MCF 10A (cell line): ENCODE results near the gene INPP1. TPM values are rescaled to one million over a fixed set of nuclear protein-coding genes. Genes with fewer than 3 reads are reported as not detected.

ENCODE experiments used
- BruUV-seq: library from RNA; stranded (reverse); fragments of 400-500 nt; replicated peaks from 2 replicates; lab custom pipeline; 2021; lab: Mats Ljungman, UMichigan
- CTCF ChIA-PET: fragments of 300-600 bp; sonication (Branson Sonifier 250); formaldehyde crosslinking; extraction: SDS; loops from one replicate; lab custom pipeline; 2021; ENCODE audit warnings: antibody characterized with exemption, inconsistent platforms; lab: Yijun Ruan, JAX
- POLR2A ChIA-PET: fragments of 300-600, 350-650 bp; sonication (Branson Sonifier 250); formaldehyde crosslinking; extraction: SDS; loops from one replicate; lab custom pipeline; 2020; ENCODE audit warnings: antibody characterized with exemption, inconsistent platforms; lab: Yijun Ruan, JAX
- DNase-seq: peaks from one replicate; pipeline ENCODE4 v3.0.0-alpha.2; 2018; ENCODE audit not compliant: unreplicated experiment
- H3K27ac Mint-ChIP-seq: one replicate; pipeline ENCODE4 v1.8.0; 2022; ENCODE audit warnings: mild to moderate bottlenecking, low read depth, mixed read lengths; ENCODE audit not compliant: unreplicated experiment
- H3K27me3 Mint-ChIP-seq: one replicate; pipeline ENCODE4 v1.8.0; 2022; ENCODE audit warnings: mixed read lengths; ENCODE audit not compliant: insufficient read depth, unreplicated experiment
- H3K36me3 Mint-ChIP-seq: one replicate; pipeline ENCODE4 v1.8.0; 2022; ENCODE audit warnings: mild to moderate bottlenecking, moderate library complexity, mixed read lengths; ENCODE audit not compliant: insufficient read depth, unreplicated experiment
- H3K4me1 Mint-ChIP-seq: one replicate; pipeline ENCODE4 v1.8.0; 2022; ENCODE audit warnings: mixed read lengths; ENCODE audit not compliant: insufficient read depth, unreplicated experiment
- H3K4me3 Mint-ChIP-seq: one replicate; pipeline ENCODE4 v1.8.0; 2022; ENCODE audit warnings: mild to moderate bottlenecking, moderate library complexity, mixed read lengths; ENCODE audit not compliant: unreplicated experiment
- H3K9me3 Mint-ChIP-seq: one replicate; pipeline ENCODE4 v1.8.0; 2022; ENCODE audit warnings: mixed read lengths; ENCODE audit not compliant: unreplicated experiment
- CTCF ChIP-seq: fragments of 200-600 bp; IDR thresholded peaks from one replicate; pipeline ENCODE4 v1.8.0; 2022; ENCODE audit warnings: antibody characterized with exemption, mild to moderate bottlenecking; ENCODE audit not compliant: unreplicated experiment
- intact Hi-C: fragments of 100-400 bp; cut with micrococcal nuclease; formaldehyde crosslinking; loops from 2 replicates; pipeline ENCODE4 v1.14.1; 2022
- total RNA-seq: library from RNA; stranded (reverse); gene quantifications from 2 replicates; pipeline ENCODE4 v1.2.3, GENCODE V29; 2022

The INPP1 gene
- total RNA-seq, 1 experiment from 2014 or later: 29.2 TPM

GRCh38 chr2:190406805-190407204, 63.4 kb downstream of the INPP1 start:
- DNase-seq: no peak
- no peaks in the 10 kb centered on the region for H3K27me3 Mint-ChIP-seq
- POLR2A ChIA-PET: interaction anchor here (0.6 to 1.3 kb wide), 6 partner anchors 9 to 333 kb away, joined by 3 to 6 read pairs (median 3); no protein-coding TSS in a partner anchor
- no peak overlapping the region for H3K4me3 Mint-ChIP-seq
- no TSS peak for BruUV-seq
- CTCF ChIA-PET: interaction anchor here (0.7 to 1.2 kb wide), 2 partner anchors 254 to 273 kb away, joined by 3 read pairs; no protein-coding TSS in a partner anchor
- no peak for TF ChIP-seq CTCF
- no peaks in the 10 kb centered on the region for H3K36me3 Mint-ChIP-seq
- H3K27ac Mint-ChIP-seq: no peak overlapping the region
- no peaks in the 10 kb centered on the region for H3K9me3 Mint-ChIP-seq
- intact Hi-C loops: loop anchor here (5.0 kb wide), 1 partner anchor 60 kb away; no protein-coding TSS in a partner anchor
- peaks cover 8% of the 10 kb centered on the region for H3K4me1 Mint-ChIP-seq

- Mint-ChIP-seq H3K36me3 (no peaks in the 10 kb centered on the region), H3K9me3 (no peaks in the 10 kb centered on the region), H3K27me3 (no peaks in the 10 kb centered on the region), H3K4me3 (peak overlapping the region; percentile 72), H3K4me1 (peaks cover 8% of the 10 kb centered on the region), H3K27ac (no peak overlapping the region)
- no peak for DNase-seq
- no TSS peak for BruUV-seq
- ChIA-PET POLR2A (interaction anchor here (0.6 to 1.3 kb wide), 8 partner anchors 9 to 333 kb away, joined by 3 to 6 read pairs (median 3); no protein-coding TSS in a partner anchor), CTCF (interaction anchor here (0.7 to 1.2 kb wide), 3 partner anchors 24 to 273 kb away, joined by 3 to 5 read pairs (median 3); no protein-coding TSS in a partner anchor)
- intact Hi-C loops: loop anchor here (5.0 kb wide), 1 partner anchor 60 kb away; no protein-coding TSS in a partner anchor
- no peak for TF ChIP-seq CTCF
These were observed 63.9 kb downstream of the INPP1 start for GRCh38 chr2:190407246-190407661.

GRCh38 chr2:190407662-190408537, 64.5 kb downstream of the INPP1 start, which contains the start of gene MFSD6:
TSS of gene MFSD6 (plus strand) at chr2:190408355. CDS start at chr2:190436030, 27,675 bp downstream.
- ChIA-PET CTCF (interaction anchor here (0.9 to 1.2 kb wide), 2 partner anchors 24 to 272 kb away, joined by 3 to 5 read pairs; no protein-coding TSS in a partner anchor), POLR2A (interaction anchor here (0.6 to 1.4 kb wide), 6 partner anchors 8 to 167 kb away, joined by 3 to 6 read pairs (median 3); no protein-coding TSS in a partner anchor)
- H3K4me3 Mint-ChIP-seq: peak within 1 kb of the TSS; percentile 72
- H3K9me3 Mint-ChIP-seq: no peaks in the 10 kb centered on the region
- peak within 1 kb of the TSS; percentile 13 for H3K27ac Mint-ChIP-seq
- no peaks in the 10 kb centered on the region for H3K27me3 Mint-ChIP-seq
- no peak for TF ChIP-seq CTCF
- intact Hi-C loops: loop anchor here (5.0 kb wide), 1 partner anchor 59 kb away; no protein-coding TSS in a partner anchor
- H3K36me3 Mint-ChIP-seq: no peaks in the 10 kb centered on the region
- peak; percentile 37 for DNase-seq
- no TSS peak for BruUV-seq
- H3K4me1 Mint-ChIP-seq: peaks cover 10% of the 10 kb centered on the region
